Spleen (tissue), 11 donors: ENCODE data around the gene PSMD5. TPM values are rescaled to one million over a fixed set of nuclear protein-coding genes. Genes with fewer than 3 reads are reported as not detected.

Source experiments
- DNase-seq: peaks from one replicate; pipeline ENCODE4 v3.0.0-alpha.2; 2020
- H3K27ac ChIP-seq, 8 donors: fragments of 200-600 bp; sonication (generic) in 7 of 8; 1 replicate in 4 of 8; 2 replicates in 4 of 8; pipeline versions ENCODE4 v1.5.0 to v1.8.0; 2016 to 2021; ENCODE audit warnings: inconsistent platforms in 4 of 8, mild to moderate bottlenecking in 4 of 8, moderate library complexity in 1 of 8
- H3K27me3 ChIP-seq, 7 donors: fragments of 200-600 bp; sonication (generic) in 6 of 7; replicated peaks in 1 of 7; 1 replicate in 4 of 7; 2 replicates in 3 of 7; pipeline versions ENCODE4 v1.5.0 to v1.8.0; 2016 to 2021; ENCODE audit warnings: inconsistent platforms in 3 of 7, mild to moderate bottlenecking in 1 of 7
- H3K36me3 ChIP-seq, 6 donors: fragments of 200-600 bp; sonication (generic) in 5 of 6; 1 replicate in 4 of 6; 2 replicates in 2 of 6; pipeline versions ENCODE4 v1.5.0 to v1.8.0; 2016 to 2021; ENCODE audit warnings: inconsistent platforms in 2 of 6
- H3K4me1 ChIP-seq, 6 donors: fragments of 200-600 bp; sonication (generic) in 5 of 6; 1 replicate in 3 of 6; 2 replicates in 3 of 6; pipeline versions ENCODE4 v1.5.0 to v1.8.0; 2016 to 2021; ENCODE audit warnings: inconsistent platforms in 3 of 6
- H3K4me3 ChIP-seq, 8 donors: fragments of 200-600 bp; sonication (generic) in 7 of 8; 1 replicate in 4 of 8; 2 replicates in 4 of 8; pipeline versions ENCODE4 v1.5.0 to v1.8.0; 2016 to 2021; ENCODE audit warnings: inconsistent platforms in 4 of 8, mild to moderate bottlenecking in 4 of 8, moderate library complexity in 2 of 8
- H3K9me3 ChIP-seq, 8 donors: fragments of 200-600 bp; sonication (generic) in 7 of 8; 1 replicate in 4 of 8; 2 replicates in 4 of 8; pipeline versions ENCODE4 v1.5.0 to v1.8.0; 2016 to 2021; ENCODE audit warnings: inconsistent platforms in 4 of 8
- CTCF ChIP-seq, 11 experiments: fragments of 200-600 bp in 7 of 11; fragments of 450-650 bp in 4 of 11; sonication (generic) in 4 of 11; IDR thresholded peaks in 8 of 11; conservative IDR thresholded peaks in 3 of 11; 1 replicate in 7 of 11; 2 replicates in 4 of 11; pipeline versions ENCODE4 v1.4.0 to v1.8.0; 2016 to 2021; ENCODE audit warnings: antibody characterized with exemption in 11 of 11, inconsistent platforms in 4 of 11, mild to moderate bottlenecking in 1 of 11
- POLR2A ChIP-seq, 3 donors: fragments of 450-650 bp; IDR thresholded peaks; one replicate each; pipeline ENCODE4 v1.5.1; 2017; ENCODE audit warnings: antibody characterized with exemption in 3 of 3, mild to moderate bottlenecking in 1 of 3
- POLR2AphosphoS5 ChIP-seq, 3 donors: sonication (generic); formaldehyde crosslinking; IDR thresholded peaks; one replicate each; pipeline ENCODE4 v1.5.1; 2017; ENCODE audit warnings: antibody characterized with exemption in 3 of 3
- WGBS, 5 donors: extraction: QIAGEN DNeasy Blood & Tissue Kit in 3 of 5; methylation state at CpG; one replicate each; pipeline versions ENCODE4 v1.1.5 to v1.1.7; 2013 to 2018; 5-methylcytosine and 5-hydroxymethylcytosine counted together
- intact Hi-C: fragments of 100-400 bp; cut with DNase I; formaldehyde crosslinking; loops from one replicate; pipeline ENCODE4 v1.15.0; 2023; ENCODE audit warnings: low total_unique reads
- polyA plus RNA-seq, 3 donors: library from polyadenylated mRNA; stranded (reverse); fragments of 200-250 nt; gene quantifications; one replicate each; pipeline ENCODE4 v1.2.1, GENCODE V29; 2013
- total RNA-seq, 7 donors: library from RNA; depleted of rRNA in 3 of 7; stranded (reverse); fragments of >200 nt in 3 of 7; fragmentation: NEBNext Ultra II Directional in 4 of 7; extraction: Animal tissue kit (Norgen Biotek cat#: 25700) in 4 of 7; gene quantifications; one replicate each; pipeline versions ENCODE4 v1.1.0 to v1.2.1, GENCODE V29; 2016 to 2021
- donor health status: healthy with polysubstance abuse.
- donor health status: DM: no; HTN: no; CAD: no; lungs with moderate emphysema.
- donor health status: DM: no; HTN: no; CAD: no.
- donor health status: Bipolar disorder and iron deficiency.
- donor health status: healthy.
- donor health status: DM: no; HTN: no; CAD: no.
- donor health status: DM: yes; HTN: yes; CAD: no.

The PSMD5 gene
- total and polyA plus RNA-seq, 10 donors: 8.9 to 41.4 (median 31.2) TPM

GRCh38 chr9:120841930-120842684, 615 bp downstream of the PSMD5 start:
- peaks cover 0 to 47% (median 0%) of the 10 kb centered on the region in 6 donors for H3K36me3 ChIP-seq
- H3K9me3 ChIP-seq: peaks cover 0 to 4% (median 0%) of the 10 kb centered on the region in 8 donors
- peaks cover 20 to 84% (median 47%) of the 10 kb centered on the region in 6 donors for H3K4me1 ChIP-seq
- peak overlapping the region; percentile 48 to 86 (median 62) for H3K4me3 ChIP-seq
- no peak for TF ChIP-seq POLR2AphosphoS5 (IDR thresholded peaks at IDR 0.05)
- no peak for TF ChIP-seq CTCF (IDR thresholded peaks at IDR 0.05 in 8 of 11, conservative IDR thresholded peaks at IDR 0.05 in 3 of 11)
- TF ChIP-seq POLR2A (IDR thresholded peaks at IDR 0.05): no peak
- H3K27me3 ChIP-seq: no peaks in the 10 kb centered on the region
- intact Hi-C loops: no loop called here
- WGBS, 5 donors: 43 to 55% (median 45%) methylated on average over 18 of the region's 18 CpGs
- no peak for DNase-seq
- H3K27ac ChIP-seq: peak overlapping the region; percentile 82 to 98 (median 95)

- no peak overlapping the region for H3K4me3 ChIP-seq
- no peaks in the 10 kb centered on the region for H3K27me3 ChIP-seq
- H3K4me1 ChIP-seq: peaks cover 18 to 55% (median 36%) of the 10 kb centered on the region in 6 donors
- peaks cover 0 to 47% (median 10%) of the 10 kb centered on the region in 6 donors for H3K36me3 ChIP-seq
- TF ChIP-seq POLR2AphosphoS5 (IDR thresholded peaks at IDR 0.05) (no peak), CTCF (IDR thresholded peaks at IDR 0.05 in 8 of 11, conservative IDR thresholded peaks at IDR 0.05 in 3 of 11) (no peak), POLR2A (IDR thresholded peaks at IDR 0.05) (no peak)
- no peak overlapping the region for H3K27ac ChIP-seq
- WGBS, 5 donors: 82 to 90% (median 86%) methylated on average over 2 of the region's 2 CpGs
- H3K9me3 ChIP-seq: no peaks in the 10 kb centered on the region
- intact Hi-C loops: no loop called here
- no peak for DNase-seq
Observed at GRCh38 chr9:120839146-120839545, 3.6 kb downstream of the PSMD5 start.

GRCh38 chr9:120837921-120838320, 4.8 kb downstream of the PSMD5 start:
- WGBS, 5 donors: 87 to 95% (median 95%) methylated on average over 3 of the region's 3 CpGs
- Histone ChIP-seq H3K27ac (no peak overlapping the region), H3K4me1 (peaks cover 12 to 44% (median 28%) of the 10 kb centered on the region in 6 donors), H3K9me3 (no peaks in the 10 kb centered on the region), H3K36me3 (peaks cover 0 to 59% (median 16%) of the 10 kb centered on the region in 6 donors), H3K4me3 (no peak overlapping the region), H3K27me3 (no peaks in the 10 kb centered on the region)
- no peak for DNase-seq
- no peak for TF ChIP-seq POLR2A (IDR thresholded peaks at IDR 0.05)
- no peak for TF ChIP-seq CTCF (IDR thresholded peaks at IDR 0.05 in 8 of 11, conservative IDR thresholded peaks at IDR 0.05 in 3 of 11)
- no peak for TF ChIP-seq POLR2AphosphoS5 (IDR thresholded peaks at IDR 0.05)
- intact Hi-C loops: no loop called here

GRCh38 chr9:120833325-120833724, 9.4 kb downstream of the PSMD5 start:
- Histone ChIP-seq H3K4me1 (peaks cover 0 to 2% (median 0%) of the 10 kb centered on the region in 6 donors), H3K27ac (no peak overlapping the region), H3K36me3 (peaks cover 10 to 85% (median 50%) of the 10 kb centered on the region in 6 donors), H3K4me3 (no peak overlapping the region), H3K9me3 (no peaks in the 10 kb centered on the region), H3K27me3 (no peaks in the 10 kb centered on the region)
- intact Hi-C loops: no loop called here
- DNase-seq: no peak
- WGBS, 5 donors: 90 to 94% (median 92%) methylated on average over 7 of the region's 7 CpGs
- TF ChIP-seq CTCF (IDR thresholded peaks at IDR 0.05 in 8 of 11, conservative IDR thresholded peaks at IDR 0.05 in 3 of 11): no peak
- TF ChIP-seq POLR2AphosphoS5 (IDR thresholded peaks at IDR 0.05): no peak
- no peak for TF ChIP-seq POLR2A (IDR thresholded peaks at IDR 0.05)
